WERI-Rb-1 (cell line): ENCODE results near the gene NOL9.

Experiments used
- DNase-seq: peaks from one replicate; pipeline ENCODE4 v3.0.0-alpha.2; 2020
- H3K27ac ChIP-seq: fragments of 250-450 bp; sonication (Bioruptor Pico); 2 replicates; pipeline ENCODE4 v1.5.1; 2020; ENCODE audit warnings: mild to moderate bottlenecking, moderate library complexity
- H3K27me3 ChIP-seq: fragments of 250-450 bp; sonication (Bioruptor Pico); 2 replicates; pipeline ENCODE4 v1.5.1; 2021; ENCODE audit warnings: mild to moderate bottlenecking, low read depth, moderate library complexity; ENCODE audit not compliant: insufficient read depth, severe bottlenecking
- H3K36me3 ChIP-seq: fragments of 250-450 bp; sonication (Bioruptor Pico); 2 replicates; pipeline ENCODE4 v1.5.1; 2020; ENCODE audit warnings: mild to moderate bottlenecking, moderate library complexity
- H3K4me3 ChIP-seq: 2 replicates; pipeline ENCODE4 v1.5.1; 2011; ENCODE audit warnings: low read depth, mild to moderate bottlenecking, control low read depth, low read length
- H3K9me3 ChIP-seq: fragments of 250-450 bp; sonication (Bioruptor Pico); 2 replicates; pipeline ENCODE4 v1.5.1; 2021; ENCODE audit warnings: mild to moderate bottlenecking, moderate library complexity; ENCODE audit not compliant: severe bottlenecking
- CTCF ChIP-seq: IDR thresholded peaks from 2 replicates; pipeline ENCODE4 v1.5.1; 2011; ENCODE audit warnings: low read depth, mild to moderate bottlenecking, control low read depth, inconsistent platforms, low read length

The NOL9 gene

GRCh38 chr1:6485168-6486101 is 68.9 kb downstream of the NOL9 start:
- H3K27me3 ChIP-seq: no peaks in the 10 kb centered on the region
- TF ChIP-seq CTCF: peak; percentile 29; the same call in 1 of the 2 replicates
- DNase-seq: peak; percentile 48
- no peaks in the 10 kb centered on the region for H3K36me3 ChIP-seq
- peak overlapping the region; percentile 52; the same call in 1 of the 2 replicates for H3K27ac ChIP-seq
- no peaks in the 10 kb centered on the region for H3K9me3 ChIP-seq
- H3K4me3 ChIP-seq: peak overlapping the region; percentile 71

GRCh38 chr1:6484826-6485167 is 69.5 kb downstream of the NOL9 start:
- Histone ChIP-seq H3K27me3 (no peaks in the 10 kb centered on the region), H3K9me3 (no peaks in the 10 kb centered on the region), H3K36me3 (no peaks in the 10 kb centered on the region), H3K27ac (peak overlapping the region; percentile 52; the same call in 1 of the 2 replicates), H3K4me3 (peak overlapping the region; percentile 71)
- no peak for TF ChIP-seq CTCF
- no peak for DNase-seq

GRCh38 chr1:6483761-6484117 is 70.6 kb downstream of the NOL9 start:
- no peak overlapping the region for H3K27ac ChIP-seq
- no peaks in the 10 kb centered on the region for H3K27me3 ChIP-seq

GRCh38 chr1:6483017-6483760 is 71.1 kb downstream of the NOL9 start:
- Histone ChIP-seq H3K4me3 (no peak overlapping the region), H3K9me3 (no peaks in the 10 kb centered on the region), H3K27me3 (no peaks in the 10 kb centered on the region)

More at GRCh38 chr1:6483761-6484117, 70.6 kb downstream of the NOL9 start:
- TF ChIP-seq CTCF: no peak
- H3K9me3 ChIP-seq: no peaks in the 10 kb centered on the region
- no peak for DNase-seq
- no peaks in the 10 kb centered on the region for H3K36me3 ChIP-seq
- H3K4me3 ChIP-seq: no peak overlapping the region

GRCh38 chr1:6481820-6482219 is 72.5 kb downstream of the NOL9 start:
- no peak overlapping the region for H3K27ac ChIP-seq
- no peaks in the 10 kb centered on the region for H3K27me3 ChIP-seq
- peak; percentile 30 for DNase-seq
- H3K9me3 ChIP-seq: no peaks in the 10 kb centered on the region
- H3K4me3 ChIP-seq: no peak overlapping the region
- no peaks in the 10 kb centered on the region for H3K36me3 ChIP-seq
- TF ChIP-seq CTCF: no peak

More at GRCh38 chr1:6483017-6483760, 71.1 kb downstream of the NOL9 start:
- peak; percentile 28; the same call in 1 of the 2 replicates for TF ChIP-seq CTCF
- DNase-seq: peak; percentile 34
- no peak overlapping the region; the same call in 1 of the 2 replicates for H3K27ac ChIP-seq
- H3K36me3 ChIP-seq: no peaks in the 10 kb centered on the region
